ENCODE results near the gene CSRP2.

DNA sequence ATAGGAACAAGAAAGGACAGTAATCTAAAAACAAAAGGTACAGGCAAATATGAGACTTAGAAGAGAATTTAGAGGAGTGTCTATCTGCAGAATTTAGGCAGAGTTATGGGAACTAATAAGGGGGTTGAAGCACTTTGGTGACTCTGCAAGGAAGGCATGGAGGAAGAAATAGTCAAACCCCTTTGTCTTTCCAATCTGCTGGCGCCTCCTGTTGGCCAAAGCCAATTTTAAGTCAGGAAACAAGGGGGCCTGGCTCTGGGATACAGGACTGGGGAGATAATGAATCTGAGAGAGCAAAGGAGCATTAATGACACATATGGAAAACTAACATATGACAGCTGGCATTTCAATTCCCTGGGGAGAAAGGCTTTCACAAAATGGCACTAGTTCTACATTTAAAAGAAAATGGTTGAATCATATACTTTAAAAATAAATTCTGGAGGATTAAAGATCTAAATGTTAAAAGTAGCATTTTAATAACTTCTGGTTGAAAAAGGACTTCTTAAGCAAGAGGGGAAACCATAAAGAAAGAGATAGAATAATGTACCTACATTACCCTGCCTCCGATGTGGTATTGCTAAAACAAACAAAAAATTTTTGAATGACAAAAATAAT, 48.5 kb upstream of the CSRP2 start:
- TF ChIP-seq CTCF (IDR thresholded peaks at IDR 0.05; ENCODE audit: low read depth, low read length) (peak; percentile 78), EZH2phosphoT487 (IDR thresholded peaks at IDR 0.05; ENCODE audit: low read depth) (no peak)
